Muscle layer of colon (tissue), 2 donors: Measurements from ENCODE around the gene PRKG1.

Source experiments
- H3K27ac ChIP-seq: one replicate; pipeline ENCODE4 v1.7.0; 2013; ENCODE audit warnings: low read depth, mild to moderate bottlenecking, low read length, moderate library complexity
- H3K27me3 ChIP-seq, 2 donors: one replicate each; pipeline ENCODE4 v1.7.0; 2013; ENCODE audit warnings: low read length in 2 of 2, mild to moderate bottlenecking in 2 of 2; ENCODE audit not compliant: insufficient read depth in 2 of 2, control insufficient read depth in 1 of 2
- H3K36me3 ChIP-seq: one replicate; pipeline ENCODE4 v1.7.0; 2013; ENCODE audit warnings: mild to moderate bottlenecking, low read length; ENCODE audit not compliant: insufficient read depth
- H3K4me1 ChIP-seq: one replicate; pipeline ENCODE4 v1.7.0; 2013; ENCODE audit warnings: mild to moderate bottlenecking, low read length; ENCODE audit not compliant: insufficient read depth
- H3K4me3 ChIP-seq, 2 donors: one replicate each; pipeline ENCODE4 v1.7.0; 2013; ENCODE audit warnings: low read length in 2 of 2, low read depth in 1 of 2, mild to moderate bottlenecking in 1 of 2, moderate library complexity in 1 of 2
- H3K9ac ChIP-seq: one replicate; pipeline ENCODE4 v1.7.0; 2013; ENCODE audit warnings: low read length
- H3K9me3 ChIP-seq: one replicate; pipeline ENCODE4 v1.7.0; 2013; ENCODE audit warnings: mild to moderate bottlenecking, low read length
- donor health status: abdominal sarcoma.
- donor health status: Adenocarcinoma of cecum.

The PRKG1 gene

GRCh38 chr10:51658000-51658399, 583.7 kb downstream of the PRKG1 start:
- no peak overlapping the region for H3K9ac ChIP-seq
- H3K4me3 ChIP-seq, result no peak overlapping the region
- H3K4me1 ChIP-seq, result peaks cover 18% of the 10 kb centered on the region
- no peaks in the 10 kb centered on the region for H3K27me3 ChIP-seq
- H3K27ac ChIP-seq, result no peak overlapping the region
- H3K9me3 ChIP-seq, result no peaks in the 10 kb centered on the region
- no peaks in the 10 kb centered on the region for H3K36me3 ChIP-seq

- H3K4me1 ChIP-seq, result peaks cover 18% of the 10 kb centered on the region
- H3K4me3 ChIP-seq, result no peak overlapping the region
- no peaks in the 10 kb centered on the region for H3K36me3 ChIP-seq
- no peaks in the 10 kb centered on the region for H3K27me3 ChIP-seq
- no peak overlapping the region for H3K27ac ChIP-seq
- no peaks in the 10 kb centered on the region for H3K9me3 ChIP-seq
- H3K9ac ChIP-seq, result no peak overlapping the region
These were observed 585.1 kb downstream of the PRKG1 start for GRCh38 chr10:51659344-51659743.

DNA sequence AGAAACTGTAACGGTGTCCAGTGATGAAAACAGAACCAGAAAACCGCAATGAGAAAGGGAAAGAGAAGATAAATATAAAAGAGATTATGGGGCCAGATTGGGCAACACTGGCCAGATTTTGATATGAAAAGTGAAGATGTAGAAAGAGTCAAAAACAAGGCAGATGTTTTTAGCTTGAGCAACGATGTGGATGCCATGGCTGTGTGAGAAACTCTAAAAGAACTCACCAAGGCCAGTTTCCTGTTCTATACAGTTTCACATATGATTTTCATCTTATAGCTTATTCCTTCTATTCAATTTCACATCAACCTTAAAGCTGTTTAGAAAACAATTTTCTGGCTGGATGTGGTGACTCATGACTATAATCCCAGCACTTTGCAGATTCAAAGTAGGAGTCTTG, 588.8 kb downstream of the PRKG1 start:
- no peaks in the 10 kb centered on the region for H3K9me3 ChIP-seq
- no peak overlapping the region for H3K9ac ChIP-seq
- no peaks in the 10 kb centered on the region for H3K27me3 ChIP-seq
- H3K27ac ChIP-seq, result no peak overlapping the region
- H3K36me3 ChIP-seq, result no peaks in the 10 kb centered on the region
- peaks cover 11% of the 10 kb centered on the region for H3K4me1 ChIP-seq
- no peak overlapping the region for H3K4me3 ChIP-seq

- Histone ChIP-seq H3K27me3 (no peaks in the 10 kb centered on the region), H3K4me3 (no peak overlapping the region), H3K27ac (no peak overlapping the region)
These were observed 592.2 kb downstream of the PRKG1 start for GRCh38 chr10:51666456-51666855.

GRCh38 chr10:51667678-51668335, 593.5 kb downstream of the PRKG1 start:
- Histone ChIP-seq H3K4me3 (no peak overlapping the region), H3K9me3 (peaks cover 3% of the 10 kb centered on the region), H3K9ac (no peak overlapping the region), H3K4me1 (peaks cover 14% of the 10 kb centered on the region), H3K27me3 (no peaks in the 10 kb centered on the region), H3K27ac (peak overlapping the region; percentile 39), H3K36me3 (no peaks in the 10 kb centered on the region)

More at GRCh38 chr10:51666456-51666855, 592.2 kb downstream of the PRKG1 start:
- Histone ChIP-seq H3K9me3 (no peaks in the 10 kb centered on the region), H3K4me1 (peaks cover 14% of the 10 kb centered on the region), H3K36me3 (no peaks in the 10 kb centered on the region), H3K9ac (no peak overlapping the region)

- Histone ChIP-seq H3K9ac (no peak overlapping the region), H3K27me3 (no peaks in the 10 kb centered on the region), H3K4me3 (no peak overlapping the region), H3K4me1 (peaks cover 14% of the 10 kb centered on the region), H3K9me3 (peaks cover 3% of the 10 kb centered on the region), H3K36me3 (no peaks in the 10 kb centered on the region), H3K27ac (no peak overlapping the region)
These were observed 594.0 kb downstream of the PRKG1 start for GRCh38 chr10:51668336-51668689.

DNA sequence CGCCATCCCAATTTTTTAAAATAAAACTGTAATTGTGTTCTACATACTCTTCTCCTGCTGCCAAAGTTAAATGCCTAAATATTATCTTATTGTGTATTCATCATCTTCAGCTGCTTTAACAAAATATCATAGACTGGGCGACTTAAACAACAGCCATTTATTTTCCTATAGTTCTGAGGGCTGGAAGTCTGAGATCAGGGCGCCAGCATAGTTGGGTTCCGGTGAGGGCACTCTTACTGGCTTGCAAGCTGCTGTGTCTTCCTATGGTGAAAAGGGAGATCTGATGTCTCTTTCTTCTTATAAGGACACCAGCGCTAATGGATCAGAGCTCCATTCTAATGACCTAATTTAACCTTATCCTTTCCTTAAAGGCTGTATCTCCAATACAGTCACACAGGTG, 594.8 kb downstream of the PRKG1 start:
- H3K9ac ChIP-seq, result no peak overlapping the region

DNA sequence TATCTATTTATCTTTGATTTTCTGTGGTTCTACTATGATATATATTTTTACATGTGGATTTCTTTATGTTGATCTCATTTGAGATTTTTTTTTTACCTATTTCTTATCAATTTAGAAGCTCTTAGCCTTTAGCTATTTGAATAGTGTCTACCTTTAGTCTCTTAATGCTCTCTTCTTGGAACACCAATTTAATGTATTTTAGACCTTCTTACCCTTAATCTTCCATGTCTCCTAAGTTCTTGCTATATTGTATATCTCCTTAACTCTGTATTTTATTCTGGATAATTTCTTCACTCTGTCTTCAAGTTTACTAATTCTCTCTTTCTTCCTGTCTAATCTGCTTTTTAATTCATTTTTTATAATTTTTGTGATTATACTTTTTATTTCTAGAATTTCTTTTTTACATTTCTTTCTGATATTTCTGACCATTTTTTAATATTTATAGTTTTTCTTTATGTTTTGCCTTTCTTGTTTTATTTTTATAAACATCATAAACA, 597.8 kb downstream of the PRKG1 start:
- H3K4me3 ChIP-seq, result no peak overlapping the region
- no peak overlapping the region for H3K9ac ChIP-seq
- H3K27me3 ChIP-seq, result no peaks in the 10 kb centered on the region
- no peaks in the 10 kb centered on the region for H3K36me3 ChIP-seq
- peaks cover 10% of the 10 kb centered on the region for H3K4me1 ChIP-seq
- H3K27ac ChIP-seq, result no peak overlapping the region
- H3K9me3 ChIP-seq, result peaks cover 3% of the 10 kb centered on the region

More for the DNA sequence above, 594.8 kb downstream of the PRKG1 start:
- Histone ChIP-seq H3K9me3 (peaks cover 3% of the 10 kb centered on the region), H3K27me3 (no peaks in the 10 kb centered on the region), H3K36me3 (no peaks in the 10 kb centered on the region), H3K4me3 (no peak overlapping the region), H3K27ac (no peak overlapping the region), H3K4me1 (peaks cover 14% of the 10 kb centered on the region)

GRCh38 chr10:51675088-51675487, 600.8 kb downstream of the PRKG1 start:
- H3K4me3 ChIP-seq, result no peak overlapping the region
- peaks cover 3% of the 10 kb centered on the region for H3K9me3 ChIP-seq
- no peak overlapping the region for H3K27ac ChIP-seq
- H3K9ac ChIP-seq, result no peak overlapping the region
- no peaks in the 10 kb centered on the region for H3K4me1 ChIP-seq
- no peaks in the 10 kb centered on the region for H3K36me3 ChIP-seq
- H3K27me3 ChIP-seq, result no peaks in the 10 kb centered on the region

DNA sequence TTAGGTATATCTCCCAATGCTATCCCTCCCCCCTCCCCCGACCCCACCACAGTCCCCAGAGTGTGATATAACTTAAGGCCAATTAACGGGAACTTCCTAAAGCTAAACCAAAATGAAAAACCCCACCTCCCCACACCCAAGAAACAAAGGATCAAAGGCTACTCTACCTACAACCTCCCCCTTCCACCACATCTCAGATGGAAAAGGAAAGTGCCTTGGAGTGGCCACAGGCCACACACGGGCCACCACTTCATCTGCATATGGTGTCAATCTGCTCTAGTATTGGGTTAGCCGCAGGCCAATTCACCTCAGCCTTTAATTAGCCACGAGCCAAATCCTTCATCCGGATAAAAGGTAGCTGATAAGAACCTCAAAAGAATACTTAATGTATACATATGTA, 605.6 kb downstream of the PRKG1 start:
- H3K4me1 ChIP-seq, result no peaks in the 10 kb centered on the region
- no peaks in the 10 kb centered on the region for H3K9me3 ChIP-seq
- no peaks in the 10 kb centered on the region for H3K36me3 ChIP-seq
- H3K27me3 ChIP-seq, result no peaks in the 10 kb centered on the region
- H3K9ac ChIP-seq, result no peak overlapping the region
- no peak overlapping the region for H3K27ac ChIP-seq
- no peak overlapping the region for H3K4me3 ChIP-seq

- H3K9ac ChIP-seq, result no peak overlapping the region
- H3K4me3 ChIP-seq, result no peak overlapping the region
- no peak overlapping the region for H3K27ac ChIP-seq
- no peaks in the 10 kb centered on the region for H3K27me3 ChIP-seq
- no peaks in the 10 kb centered on the region for H3K4me1 ChIP-seq
- no peaks in the 10 kb centered on the region for H3K36me3 ChIP-seq
- H3K9me3 ChIP-seq, result no peaks in the 10 kb centered on the region
These were observed 608.9 kb downstream of the PRKG1 start for GRCh38 chr10:51683031-51683691.

DNA sequence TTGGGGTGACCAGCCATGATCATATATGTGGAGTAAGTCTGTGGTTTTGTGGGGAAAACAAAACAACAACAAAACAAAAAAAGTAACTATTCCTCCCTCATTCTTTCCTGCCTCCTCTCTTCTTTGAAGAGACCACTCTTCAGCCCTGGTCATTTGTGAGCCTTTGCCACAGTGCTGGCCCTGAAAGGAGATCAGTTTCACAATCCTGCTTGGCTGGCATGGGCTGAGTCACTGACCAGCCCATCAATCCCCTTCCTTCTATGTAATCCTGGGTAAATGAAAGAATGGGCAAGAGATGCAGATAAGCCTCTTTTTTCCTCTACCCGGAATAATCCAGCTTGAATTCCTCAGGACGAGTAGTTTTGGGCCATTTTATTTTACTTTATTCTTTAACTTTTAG, 611.5 kb downstream of the PRKG1 start:
- Histone ChIP-seq H3K27ac (no peak overlapping the region), H3K36me3 (no peaks in the 10 kb centered on the region), H3K27me3 (no peaks in the 10 kb centered on the region), H3K4me3 (no peak overlapping the region), H3K9ac (no peak overlapping the region), H3K4me1 (no peaks in the 10 kb centered on the region), H3K9me3 (no peaks in the 10 kb centered on the region)
